Measurements from ENCODE around the gene PRR12. TPM values are rescaled to one million over a fixed set of nuclear protein-coding genes. Genes with fewer than 3 reads are reported as not detected.

Gene PRR12
- total RNA-seq, 1 experiment from 2014 or later, result 53.0 TPM

DNA sequence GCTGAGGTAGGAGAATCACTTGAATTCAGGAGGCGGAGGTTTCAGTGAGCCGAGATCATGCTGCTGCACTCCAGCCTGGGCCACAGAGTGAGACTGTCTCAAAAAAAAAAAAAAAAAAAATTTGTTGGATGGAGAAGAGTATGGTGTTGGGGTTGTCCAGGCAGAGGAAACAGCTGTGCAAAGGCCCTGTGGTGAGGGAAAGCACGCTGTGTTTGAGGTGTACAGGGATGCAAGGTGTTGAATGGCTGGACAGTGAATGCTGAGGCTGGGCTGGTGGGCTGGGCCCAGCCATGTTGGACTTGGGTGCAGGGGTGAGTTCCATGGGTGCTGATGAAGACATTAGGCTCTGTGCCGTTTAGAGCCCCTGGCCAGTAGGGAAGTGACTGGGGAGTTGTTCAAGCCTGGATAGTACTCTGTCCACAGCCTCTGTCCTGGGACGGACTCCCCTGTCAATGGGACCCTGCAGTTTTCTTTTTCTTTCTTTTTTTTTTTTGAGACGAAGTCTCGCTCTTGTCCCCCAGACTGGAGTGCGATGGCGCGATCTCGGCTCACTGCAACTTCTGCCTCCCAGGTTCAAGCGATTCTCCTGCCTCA lies 18.6 kb downstream of the PRR12 start:
- no peak for DNase-seq
- CTCF ChIA-PET, result no interaction called here

GRCh38 chr19:49613374-49613773 lies 22.4 kb downstream of the PRR12 start:
- Mint-ChIP-seq H3K36me3 (ENCODE audit: insufficient read depth, unreplicated experiment) (peaks cover 69% of the 10 kb centered on the region), H3K4me1 (ENCODE audit: low read depth, unreplicated experiment) (peaks cover 15% of the 10 kb centered on the region), H3K9me3 (ENCODE audit: low read depth, unreplicated experiment) (no peaks in the 10 kb centered on the region), H3K27ac (ENCODE audit: unreplicated experiment) (no peak overlapping the region), H3K27me3 (ENCODE audit: unreplicated experiment) (no peaks in the 10 kb centered on the region), H3K4me3 (ENCODE audit: low read depth, unreplicated experiment) (no peak overlapping the region)
- TF ChIP-seq, protein P1, sequence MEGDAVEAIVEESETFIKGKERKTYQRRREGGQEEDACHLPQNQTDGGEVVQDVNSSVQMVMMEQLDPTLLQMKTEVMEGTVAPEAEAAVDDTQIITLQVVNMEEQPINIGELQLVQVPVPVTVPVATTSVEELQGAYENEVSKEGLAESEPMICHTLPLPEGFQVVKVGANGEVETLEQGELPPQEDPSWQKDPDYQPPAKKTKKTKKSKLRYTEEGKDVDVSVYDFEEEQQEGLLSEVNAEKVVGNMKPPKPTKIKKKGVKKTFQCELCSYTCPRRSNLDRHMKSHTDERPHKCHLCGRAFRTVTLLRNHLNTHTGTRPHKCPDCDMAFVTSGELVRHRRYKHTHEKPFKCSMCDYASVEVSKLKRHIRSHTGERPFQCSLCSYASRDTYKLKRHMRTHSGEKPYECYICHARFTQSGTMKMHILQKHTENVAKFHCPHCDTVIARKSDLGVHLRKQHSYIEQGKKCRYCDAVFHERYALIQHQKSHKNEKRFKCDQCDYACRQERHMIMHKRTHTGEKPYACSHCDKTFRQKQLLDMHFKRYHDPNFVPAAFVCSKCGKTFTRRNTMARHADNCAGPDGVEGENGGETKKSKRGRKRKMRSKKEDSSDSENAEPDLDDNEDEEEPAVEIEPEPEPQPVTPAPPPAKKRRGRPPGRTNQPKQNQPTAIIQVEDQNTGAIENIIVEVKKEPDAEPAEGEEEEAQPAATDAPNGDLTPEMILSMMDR (IDR thresholded peaks at IDR 0.05; ENCODE audit: unreplicated experiment), result no peak
- BruUV-seq (replicated peaks), result no TSS peak
- DNase-seq, result peak; percentile 27
- intact Hi-C loops (cut with micrococcal nuclease; ENCODE audit: unreplicated experiment), result no loop called here
- CTCF ChIA-PET, result interaction anchor here (0.8 kb wide), 1 partner anchor 23 kb away, joined by 4 read pairs; no protein-coding TSS in a partner anchor

More for the DNA sequence above, 18.6 kb downstream of the PRR12 start:
- BruUV-seq (replicated peaks), result no TSS peak
- H3K9me3 Mint-ChIP-seq (ENCODE audit: low read depth, unreplicated experiment), result no peaks in the 10 kb centered on the region
- H3K27me3 Mint-ChIP-seq (ENCODE audit: unreplicated experiment), result no peaks in the 10 kb centered on the region
- intact Hi-C loops (cut with micrococcal nuclease; ENCODE audit: unreplicated experiment), result no loop called here
- no peak overlapping the region for H3K4me3 Mint-ChIP-seq (ENCODE audit: low read depth, unreplicated experiment)
- no peak overlapping the region for H3K27ac Mint-ChIP-seq (ENCODE audit: unreplicated experiment)
- peaks cover 63% of the 10 kb centered on the region for H3K36me3 Mint-ChIP-seq (ENCODE audit: insufficient read depth, unreplicated experiment)
- TF ChIP-seq, protein P1 (IDR thresholded peaks at IDR 0.05; ENCODE audit: unreplicated experiment), result no peak
- H3K4me1 Mint-ChIP-seq (ENCODE audit: low read depth, unreplicated experiment), result peaks cover 15% of the 10 kb centered on the region

GRCh38 chr19:49614096-49614833 lies 23.3 kb downstream of the PRR12 start:
- DNase-seq, result no peak
- CTCF ChIA-PET, result no interaction called here
- Mint-ChIP-seq H3K36me3 (ENCODE audit: insufficient read depth, unreplicated experiment) (peaks cover 74% of the 10 kb centered on the region), H3K27me3 (ENCODE audit: unreplicated experiment) (no peaks in the 10 kb centered on the region), H3K9me3 (ENCODE audit: low read depth, unreplicated experiment) (no peaks in the 10 kb centered on the region), H3K27ac (ENCODE audit: unreplicated experiment) (no peak overlapping the region), H3K4me1 (ENCODE audit: low read depth, unreplicated experiment) (peaks cover 15% of the 10 kb centered on the region), H3K4me3 (ENCODE audit: low read depth, unreplicated experiment) (no peak overlapping the region)
- TF ChIP-seq, protein P1 (IDR thresholded peaks at IDR 0.05; ENCODE audit: unreplicated experiment), result no peak
- intact Hi-C loops (cut with micrococcal nuclease; ENCODE audit: unreplicated experiment), result no loop called here
- BruUV-seq (replicated peaks), result no TSS peak

DNA sequence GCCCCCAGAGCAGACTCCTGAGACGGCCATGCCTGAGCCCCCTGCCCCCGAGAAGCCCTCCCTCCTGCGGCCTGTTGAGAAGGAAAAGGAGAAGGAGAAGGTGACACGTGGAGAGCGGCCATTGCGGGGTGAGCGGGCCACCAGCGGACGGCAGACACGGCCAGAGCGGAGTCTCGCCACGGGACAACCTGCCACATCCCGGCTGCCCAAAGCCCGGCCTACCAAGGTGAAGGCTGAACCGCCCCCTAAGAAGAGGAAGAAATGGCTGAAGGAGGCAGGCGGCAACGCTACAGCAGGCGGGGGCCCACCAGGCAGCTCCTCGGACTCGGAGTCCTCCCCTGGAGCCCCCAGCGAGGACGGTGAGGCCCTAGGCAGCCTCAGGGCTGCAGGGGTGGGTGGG lies 24.9 kb downstream of the PRR12 start:
- Mint-ChIP-seq H3K4me3 (ENCODE audit: low read depth, unreplicated experiment) (no peak overlapping the region), H3K27ac (ENCODE audit: unreplicated experiment) (no peak overlapping the region), H3K4me1 (ENCODE audit: low read depth, unreplicated experiment) (peaks cover 15% of the 10 kb centered on the region), H3K27me3 (ENCODE audit: unreplicated experiment) (no peaks in the 10 kb centered on the region), H3K36me3 (ENCODE audit: insufficient read depth, unreplicated experiment) (peaks cover 71% of the 10 kb centered on the region), H3K9me3 (ENCODE audit: low read depth, unreplicated experiment) (no peaks in the 10 kb centered on the region)
- TF ChIP-seq, protein P1 (IDR thresholded peaks at IDR 0.05; ENCODE audit: unreplicated experiment), result no peak
- no peak for DNase-seq
- CTCF ChIA-PET, result no interaction called here
- intact Hi-C loops (cut with micrococcal nuclease; ENCODE audit: unreplicated experiment), result no loop called here
- BruUV-seq (replicated peaks), result no TSS peak

Data from Calu3 (cell line).